GM23248 (cell line): ENCODE measurements around the gene RHBDF2.

Experiments
- EZH2 ChIP-seq: fragments of 200-600 bp; sonication (generic); IDR thresholded peaks from 2 replicates; pipeline ENCODE4 v1.6.1; 2018; ENCODE audit warnings: antibody characterized with exemption, mild to moderate bottlenecking; ENCODE audit not compliant: insufficient read depth, poor library complexity, severe bottlenecking
- EZH2phosphoT487 ChIP-seq: fragments of 200-600 bp; sonication (generic); IDR thresholded peaks from 2 replicates; pipeline ENCODE4 v1.6.1; 2018; ENCODE audit warnings: antibody characterized with exemption, moderate library complexity, mild to moderate bottlenecking, low read depth; ENCODE audit not compliant: insufficient read depth

DNA sequence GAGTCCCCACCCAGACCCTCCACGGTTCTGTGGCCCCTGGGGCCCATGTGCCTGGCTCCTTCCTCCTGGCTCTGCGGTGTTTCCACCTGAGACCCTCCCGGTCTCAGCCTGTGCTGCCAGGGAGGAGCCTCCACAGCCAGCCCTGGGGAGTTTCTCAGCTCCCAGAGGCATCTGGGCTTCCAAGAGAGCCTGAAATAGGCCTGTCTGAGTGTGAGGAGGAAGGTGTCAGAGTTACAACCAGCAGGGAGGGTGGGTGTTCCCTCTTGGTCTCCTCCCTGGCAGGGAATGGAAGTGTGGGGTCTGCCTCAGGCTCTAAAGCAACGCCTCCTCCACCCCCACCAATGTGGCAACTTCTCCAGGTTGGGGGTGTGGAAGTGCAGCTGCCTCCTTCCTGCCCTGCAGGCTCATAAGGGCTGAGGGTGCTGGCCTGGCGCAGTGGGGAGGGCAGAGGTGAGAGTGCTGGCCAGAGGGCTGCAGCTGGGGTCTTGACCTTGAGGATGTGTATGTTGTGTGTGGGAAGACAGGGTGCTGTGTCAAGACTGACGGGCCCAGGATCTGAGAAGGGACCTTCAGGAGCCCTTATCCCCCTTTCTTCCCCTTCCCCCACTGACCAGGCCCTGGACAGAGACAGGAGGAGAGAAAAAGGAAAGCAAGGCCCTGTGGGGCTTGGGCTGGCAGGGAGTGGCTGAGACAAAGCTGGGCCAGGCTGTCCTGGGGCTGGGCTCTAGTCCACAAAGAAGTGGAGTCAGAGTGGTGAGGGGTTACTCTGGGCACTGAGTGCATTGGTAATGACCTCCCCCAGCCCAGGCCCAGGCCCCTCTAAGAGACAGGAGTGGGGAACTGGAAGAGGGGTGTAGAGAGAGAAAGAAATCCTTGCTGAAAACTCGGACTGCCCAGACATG is 33.9 kb upstream of the RHBDF2 start:
- TF ChIP-seq EZH2phosphoT487, result no peak
- TF ChIP-seq EZH2, result no peak
